ENCODE results near the gene CCNB3.

DNA sequence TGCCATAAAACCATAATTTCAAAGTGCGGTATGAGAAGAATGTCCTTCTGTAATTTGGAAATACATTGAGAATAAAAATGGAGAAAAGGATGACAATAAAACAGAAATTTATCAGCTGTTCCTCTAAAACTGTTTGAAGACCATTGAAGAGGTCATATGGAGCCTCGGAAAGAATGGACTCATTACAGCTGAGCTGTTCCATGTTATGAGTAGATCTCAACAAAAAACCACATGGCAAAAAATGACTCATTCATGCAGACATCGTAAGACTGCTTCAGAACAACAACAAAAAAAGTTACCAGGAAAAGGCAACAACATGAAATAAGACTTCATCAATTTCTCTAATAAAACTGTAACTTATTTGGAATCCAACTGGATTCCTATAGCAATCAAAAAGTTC lies 43.4 kb upstream of the CCNB3 start:
- TF ChIP-seq ARNT (IDR thresholded peaks at IDR 0.05) (no peak), FOXM1 (IDR thresholded peaks at IDR 0.05; ENCODE audit: borderline replicate concordance) (no peak), CTBP1 (IDR thresholded peaks at IDR 0.05; ENCODE audit: borderline replicate concordance) (no peak), BHLHE40 (IDR thresholded peaks at IDR 0.05; ENCODE audit: borderline replicate concordance) (no peak), TARDBP (IDR thresholded peaks at IDR 0.05) (no peak)
- TF ChIP-seq, protein P1, sequence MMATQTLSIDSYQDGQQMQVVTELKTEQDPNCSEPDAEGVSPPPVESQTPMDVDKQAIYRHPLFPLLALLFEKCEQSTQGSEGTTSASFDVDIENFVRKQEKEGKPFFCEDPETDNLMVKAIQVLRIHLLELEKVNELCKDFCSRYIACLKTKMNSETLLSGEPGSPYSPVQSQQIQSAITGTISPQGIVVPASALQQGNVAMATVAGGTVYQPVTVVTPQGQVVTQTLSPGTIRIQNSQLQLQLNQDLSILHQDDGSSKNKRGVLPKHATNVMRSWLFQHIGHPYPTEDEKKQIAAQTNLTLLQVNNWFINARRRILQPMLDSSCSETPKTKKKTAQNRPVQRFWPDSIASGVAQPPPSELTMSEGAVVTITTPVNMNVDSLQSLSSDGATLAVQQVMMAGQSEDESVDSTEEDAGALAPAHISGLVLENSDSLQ (IDR thresholded peaks at IDR 0.05) = no peak

Data from HEK293T (cell line).